ENCODE measurements around the gene DUS2.
"Not testable (repeated sequence)": the region's sequence is repeated elsewhere in the genome, so short reads cannot be mapped to it uniquely, and the experiment has no call there.

Gene DUS2

GRCh38 chr16:68091380-68092261 is 68.5 kb downstream of the DUS2 start:
- no peak for DNase-seq (ENCODE audit: low read depth)

- DNase-seq (ENCODE audit: low read depth): not testable (repeated sequence)
Measured at GRCh38 chr16:68092275-68092674, 69.2 kb downstream of the DUS2 start.

- DNase-seq (ENCODE audit: low read depth): no peak
Measured at GRCh38 chr16:68093816-68094613, 70.9 kb downstream of the DUS2 start.

- no peak for DNase-seq (ENCODE audit: low read depth)
Measured at GRCh38 chr16:68094614-68094934, 71.5 kb downstream of the DUS2 start.

- DNase-seq (ENCODE audit: low read depth): no peak
Measured at GRCh38 chr16:68096491-68096890, 73.4 kb downstream of the DUS2 start.

GRCh38 chr16:68097088-68097487 is 74.0 kb downstream of the DUS2 start:
- no peak for DNase-seq (ENCODE audit: low read depth)

- DNase-seq (ENCODE audit: low read depth): no peak
Measured at GRCh38 chr16:68097895-68098294, 74.8 kb downstream of the DUS2 start.

GRCh38 chr16:68100488-68100887 is 77.4 kb downstream of the DUS2 start:
- DNase-seq (ENCODE audit: low read depth): no peak

- DNase-seq (ENCODE audit: low read depth): no peak
Measured at GRCh38 chr16:68105611-68106010, 82.5 kb downstream of the DUS2 start.

GRCh38 chr16:68107230-68107928 is 84.3 kb downstream of the DUS2 start:
- not testable (repeated sequence) for DNase-seq (ENCODE audit: low read depth)

GRCh38 chr16:68109156-68109555 is 86.1 kb downstream of the DUS2 start:
- not testable (repeated sequence) for DNase-seq (ENCODE audit: low read depth)

GRCh38 chr16:68110611-68111010 is 87.5 kb downstream of the DUS2 start:
- not testable (repeated sequence) for DNase-seq (ENCODE audit: low read depth)

GRCh38 chr16:68111379-68111778 is 88.3 kb downstream of the DUS2 start:
- DNase-seq (ENCODE audit: low read depth): no peak

GRCh38 chr16:68113059-68113761 is 90.1 kb downstream of the DUS2 start:
- no peak for DNase-seq (ENCODE audit: low read depth)

GRCh38 chr16:68113765-68114240 is 90.7 kb downstream of the DUS2 start:
- DNase-seq (ENCODE audit: low read depth): no peak

- DNase-seq (ENCODE audit: low read depth): not testable (repeated sequence)
Measured at GRCh38 chr16:68114939-68115338, 91.9 kb downstream of the DUS2 start.

GRCh38 chr16:68115851-68116250 is 92.8 kb downstream of the DUS2 start:
- no peak for DNase-seq (ENCODE audit: low read depth)

- DNase-seq (ENCODE audit: low read depth): no peak
Measured at GRCh38 chr16:68116256-68116867, 93.3 kb downstream of the DUS2 start.

GRCh38 chr16:68117884-68118283 is 94.8 kb downstream of the DUS2 start:
- no peak for DNase-seq (ENCODE audit: low read depth)

- not testable (repeated sequence) for DNase-seq (ENCODE audit: low read depth)
Measured at GRCh38 chr16:68118954-68119353, 95.9 kb downstream of the DUS2 start.

- DNase-seq (ENCODE audit: low read depth): not testable (repeated sequence)
Measured at GRCh38 chr16:68120496-68120895, 97.4 kb downstream of the DUS2 start.

All from activated T-helper 9 cell treated with anti-CD3 and anti-CD28 coated beads, Interleukin-2, amount 50 U/mL, for 16 hours (primary cell).